TTC549 (cell line): ENCODE results near the gene OR1N2.
"Not testable (repeated sequence)": the region's sequence is repeated elsewhere in the genome, so short reads cannot be mapped to it uniquely, and the experiment has no call there.

ENCODE experiments used
- FAIRE-seq: peaks from 2 replicates; lab custom pipeline; 2012; peaks lifted over from hg19 to GRCh38; lab: Jason Lieb, UNC

The OR1N2 gene, protein sequence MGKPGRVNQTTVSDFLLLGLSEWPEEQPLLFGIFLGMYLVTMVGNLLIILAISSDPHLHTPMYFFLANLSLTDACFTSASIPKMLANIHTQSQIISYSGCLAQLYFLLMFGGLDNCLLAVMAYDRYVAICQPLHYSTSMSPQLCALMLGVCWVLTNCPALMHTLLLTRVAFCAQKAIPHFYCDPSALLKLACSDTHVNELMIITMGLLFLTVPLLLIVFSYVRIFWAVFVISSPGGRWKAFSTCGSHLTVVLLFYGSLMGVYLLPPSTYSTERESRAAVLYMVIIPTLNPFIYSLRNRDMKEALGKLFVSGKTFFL

GRCh38 chr9:122552812-122553211 is at the start of gene OR1N2:
Gene OR1N2, plus strand, starts transcription at chr9:122553112. Its CDS starts 100 bp downstream, at chr9:122553212.
- FAIRE-seq: no peak

DNA sequence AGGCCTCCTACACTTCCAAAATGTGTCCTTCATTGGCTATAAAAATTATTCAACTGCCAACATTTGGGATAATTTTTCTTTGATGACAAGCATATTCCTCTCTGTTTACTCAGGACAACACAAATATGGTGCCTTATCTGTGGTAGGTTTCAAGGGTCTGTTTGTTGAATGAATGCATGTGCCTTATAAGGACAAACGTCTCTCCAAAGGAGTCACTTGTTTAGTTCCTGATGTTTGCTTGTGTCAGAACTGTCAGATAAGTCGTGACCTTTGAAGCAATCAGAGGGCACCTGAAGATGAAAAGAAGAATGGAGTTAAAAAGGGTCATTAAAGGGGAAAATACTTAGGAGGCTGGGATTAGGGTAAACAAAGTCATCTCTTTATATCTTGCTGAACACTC is 45.9 kb upstream of the OR1N2 start:
- no peak for FAIRE-seq

DNA sequence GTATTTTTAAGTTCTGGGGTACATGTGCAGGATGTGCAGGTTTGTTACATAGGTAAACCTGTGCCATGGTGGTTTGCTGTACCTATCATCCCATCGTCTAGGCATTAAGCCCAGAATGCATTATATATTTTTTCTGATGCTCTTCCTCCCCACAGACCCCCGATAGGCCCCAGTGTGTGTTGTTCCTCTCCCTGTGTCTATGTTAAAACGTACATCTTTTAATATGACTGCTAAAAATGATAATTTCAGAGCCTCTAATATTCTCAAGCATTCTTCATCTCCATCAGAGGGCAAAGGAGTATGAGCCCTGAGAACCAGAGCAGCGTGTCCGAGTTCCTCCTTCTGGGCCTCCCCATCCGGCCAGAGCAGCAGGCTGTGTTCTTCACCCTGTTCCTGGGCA is 42.4 kb upstream of the OR1N2 start, which contains the start of gene OR1J2:
OR1J2 (plus strand) TSS at position 301 of the 400 bp plus-strand sequence; CDS start at position 301, 0 bp downstream.
- no peak for FAIRE-seq

GRCh38 chr9:122518226-122518625 is 34.7 kb upstream of the OR1N2 start:
- FAIRE-seq: no peak

DNA sequence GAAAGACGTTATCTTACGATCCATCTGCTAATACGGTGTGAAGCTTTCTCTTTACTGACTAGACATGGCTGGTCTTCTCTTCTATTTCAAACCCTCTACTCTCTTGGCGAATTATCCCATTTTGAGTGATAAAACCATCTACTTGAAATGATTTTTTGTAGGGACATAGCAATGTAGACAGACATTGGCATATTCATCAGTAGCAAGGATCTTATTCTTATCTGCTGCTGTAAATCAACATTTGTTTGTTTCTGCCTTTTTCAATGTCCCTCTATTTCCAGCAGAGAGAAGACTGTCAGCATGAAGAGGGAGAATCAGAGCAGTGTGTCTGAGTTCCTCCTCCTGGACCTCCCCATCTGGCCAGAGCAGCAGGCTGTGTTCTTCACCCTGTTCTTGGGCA is 34.1 kb upstream of the OR1N2 start, which contains the start of gene OR1J4:
OR1J4 (plus strand) TSS at position 301 of the 400 bp plus-strand sequence; CDS start at position 301, 0 bp downstream.
- FAIRE-seq: no peak

GRCh38 chr9:122519376-122519775 is 33.5 kb upstream of the OR1N2 start:
- FAIRE-seq: no peak

GRCh38 chr9:122526602-122527001 is 26.3 kb upstream of the OR1N2 start:
- FAIRE-seq: no peak

- no peak for FAIRE-seq
These were observed 25.7 kb upstream of the OR1N2 start, which contains the start of gene OR1N1 for GRCh38 chr9:122527193-122527592. Gene OR1N1, minus strand, starts transcription at chr9:122527293. Its CDS starts 0 bp downstream, at chr9:122527293.

DNA sequence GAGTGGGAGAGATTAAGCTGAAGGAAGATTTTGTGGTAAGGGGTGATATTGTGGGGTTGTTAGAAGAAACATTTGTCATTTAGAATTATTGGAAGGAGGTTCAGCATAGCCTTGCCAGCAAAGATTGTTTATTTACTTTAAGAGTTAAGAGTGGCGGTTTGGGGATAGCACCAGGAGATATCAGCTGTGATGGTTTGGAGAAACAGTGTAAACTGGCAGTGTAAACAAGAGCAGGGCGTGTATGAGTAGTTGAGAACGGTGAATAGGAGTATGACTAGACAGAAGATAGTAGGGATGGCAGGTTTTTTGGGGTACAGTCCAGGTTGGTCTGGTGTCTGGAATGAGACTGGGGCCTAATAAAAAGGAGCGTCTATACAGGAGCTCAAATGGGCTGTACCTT is 21.8 kb upstream of the OR1N2 start:
- FAIRE-seq: not testable (repeated sequence)

GRCh38 chr9:122536134-122536533 is 16.8 kb upstream of the OR1N2 start:
- no peak for FAIRE-seq

GRCh38 chr9:122537066-122537465 is 15.8 kb upstream of the OR1N2 start:
- not testable (repeated sequence) for FAIRE-seq

GRCh38 chr9:122538757-122539156 is 14.2 kb upstream of the OR1N2 start:
- no peak for FAIRE-seq

- FAIRE-seq: no peak
These were observed 6.7 kb upstream of the OR1N2 start for GRCh38 chr9:122546196-122546595.

DNA sequence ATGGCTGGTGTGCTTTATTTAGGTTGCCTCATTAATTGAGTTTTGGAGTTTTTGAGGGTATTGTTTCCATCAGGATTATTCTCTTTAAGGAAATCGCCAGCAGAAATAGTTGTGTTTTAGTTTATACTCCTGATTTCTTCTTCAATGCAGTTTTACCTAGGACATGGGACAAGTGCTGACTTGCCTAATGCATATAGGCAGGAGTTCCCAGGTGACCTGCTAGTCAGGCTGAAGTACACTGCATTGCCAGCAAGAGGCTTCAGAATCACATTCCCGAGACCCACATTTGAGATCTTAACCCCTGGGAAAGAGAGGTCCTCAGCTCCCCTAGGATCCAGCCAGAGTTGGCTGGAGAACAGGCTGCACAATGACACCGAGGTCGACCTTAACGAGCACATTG is 1.5 kb upstream of the OR1N2 start:
- FAIRE-seq: no peak

- FAIRE-seq: no peak
These were observed 8.5 kb downstream of the OR1N2 start for GRCh38 chr9:122561446-122561845.

- FAIRE-seq: no peak
These were observed 9.3 kb downstream of the OR1N2 start for GRCh38 chr9:122562134-122562760.

GRCh38 chr9:122567901-122568300 is 15.0 kb downstream of the OR1N2 start:
- no peak for FAIRE-seq

DNA sequence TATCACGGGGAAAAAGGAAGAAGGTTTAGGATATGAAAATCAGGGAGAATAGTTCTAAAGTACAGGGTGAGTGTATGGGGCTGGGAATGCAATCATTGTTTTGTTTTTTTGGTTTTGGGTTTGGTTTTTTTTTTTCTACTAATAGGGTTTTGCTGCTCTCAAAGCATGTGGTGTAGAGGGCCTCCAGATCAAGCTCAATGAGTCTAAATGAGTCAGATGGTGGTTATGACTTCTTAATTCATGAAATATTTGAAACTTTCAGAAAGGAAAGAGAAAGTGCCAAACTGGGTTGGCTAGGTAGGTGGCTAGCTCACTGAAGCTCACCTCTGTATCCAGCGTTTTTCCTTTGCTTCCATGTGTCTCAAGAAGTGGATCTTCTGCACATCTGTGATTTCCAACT is 19.5 kb downstream of the OR1N2 start:
- no peak for FAIRE-seq

DNA sequence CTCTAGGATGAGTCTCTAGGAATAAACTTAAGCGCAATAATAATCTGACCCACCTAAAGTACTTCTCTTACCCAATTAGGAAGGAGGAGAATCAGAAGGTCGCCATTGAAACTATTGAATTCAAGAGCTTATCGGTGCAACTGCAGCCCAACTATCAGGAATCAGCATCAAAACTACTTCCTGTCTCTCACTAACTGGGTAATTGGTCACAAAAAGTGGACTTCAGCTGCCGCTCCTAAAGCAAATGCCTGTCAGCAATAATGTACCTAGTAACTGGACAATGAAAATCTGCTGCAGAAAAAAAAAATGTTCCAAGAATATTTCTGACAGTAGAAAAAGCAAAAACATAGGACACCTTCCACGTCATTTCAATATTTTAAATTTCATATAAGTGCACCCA is 27.0 kb downstream of the OR1N2 start:
- no peak for FAIRE-seq

GRCh38 chr9:122580360-122580759 is 27.4 kb downstream of the OR1N2 start:
- no peak for FAIRE-seq

DNA sequence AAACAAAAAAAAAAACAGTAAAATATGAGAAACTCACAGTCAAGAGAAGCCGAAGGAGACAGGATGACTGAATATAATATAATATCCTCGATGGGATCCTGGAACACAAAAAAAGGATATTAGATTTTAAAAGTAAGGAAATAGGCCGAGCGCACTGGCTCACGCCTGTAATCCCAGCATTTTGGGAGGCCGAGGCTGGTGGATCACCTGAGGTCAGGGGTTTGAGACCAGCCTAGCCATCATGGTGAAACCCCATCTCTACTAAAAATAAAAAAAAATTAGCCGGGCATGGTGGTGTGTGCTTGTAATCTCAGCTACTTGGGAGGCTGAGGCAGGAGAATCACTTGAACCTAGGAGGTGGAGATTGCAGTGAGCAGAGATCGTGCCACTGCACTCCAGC is 30.4 kb downstream of the OR1N2 start, which contains the start of gene OR1L8:
OR1L8 (minus strand) TSS at position 101 of the 400 bp plus-strand sequence. CDS start 14,907 bp downstream, outside the sequence.
- not testable (repeated sequence) for FAIRE-seq
